ENCODE data around the gene SSRP1. TPM values are rescaled to one million over a fixed set of nuclear protein-coding genes. Genes with fewer than 3 reads are reported as not detected.
A peak's percentile ranks its signal among the peaks of the same experiment; 100 is the strongest.

SSRP1 gene
- total RNA-seq, 1 experiment from 2014 or later = 290 TPM

- ChIA-PET CTCF (interaction anchor here (0.8 kb wide), 1 partner anchor 40 kb away, joined by 3 read pairs; no protein-coding TSS in a partner anchor), POLR2A (ENCODE audit: unreplicated experiment) (no interaction called here)
- Histone ChIP-seq H3K9me2 (ENCODE audit: insufficient read depth) (no peaks in the 10 kb centered on the region), H3F3A (ENCODE audit: insufficient read depth, low read depth) (peaks cover 11% of the 10 kb centered on the region; the same call in 1 of the 2 replicates), H3K4me3 (no peak overlapping the region), H4K20me1 (ENCODE audit: insufficient read depth) (no peaks in the 10 kb centered on the region), H3K27ac (no peak overlapping the region), H3K4me2 (no peak overlapping the region), H3K9me3 (ENCODE audit: insufficient read depth, low read depth) (no peaks in the 10 kb centered on the region), H3K79me2 (ENCODE audit: low read depth) (no peaks in the 10 kb centered on the region), H3K27me3 (ENCODE audit: insufficient read depth, low read depth) (peaks cover 27% of the 10 kb centered on the region; the same call in 1 of the 2 replicates), H3K36me3 (ENCODE audit: low read depth) (no peaks in the 10 kb centered on the region), H2AFZ (no peak overlapping the region), H3K4me1 (replicated peaks; ENCODE audit: insufficient read depth) (peaks cover 13% of the 10 kb centered on the region; the same call in 1 of the 2 replicates)
- peak in 1 of 2 experiments; percentile 46 for DNase-seq
- BruUV-seq (replicated peaks) = no TSS peak
- TF ChIP-seq EZH2 (IDR thresholded peaks at IDR 0.05; ENCODE audit: low read depth) (no peak), CTCF (conservative IDR thresholded peaks at IDR 0.05) (no peak)
- intact Hi-C loops (cut with micrococcal nuclease; ENCODE audit: unreplicated experiment) = no loop called here
Observed at GRCh38 chr11:57359896-57360690, 24.4 kb upstream of the SSRP1 start.

- peaks cover 11% of the 10 kb centered on the region; the same call in 1 of the 2 replicates for H3F3A ChIP-seq (ENCODE audit: insufficient read depth, low read depth)
- H3K4me1 ChIP-seq (replicated peaks; ENCODE audit: insufficient read depth) = peaks cover 13% of the 10 kb centered on the region; the same call in 1 of the 2 replicates
- H3K4me2 ChIP-seq = no peak overlapping the region
- TF ChIP-seq EZH2 (IDR thresholded peaks at IDR 0.05; ENCODE audit: low read depth) (no peak), CTCF (conservative IDR thresholded peaks at IDR 0.05) (no peak)
- H3K9me3 ChIP-seq (ENCODE audit: insufficient read depth, low read depth) = no peaks in the 10 kb centered on the region
- H2AFZ ChIP-seq = no peak overlapping the region
- BruUV-seq (replicated peaks) = no TSS peak
- H3K27me3 ChIP-seq (ENCODE audit: insufficient read depth, low read depth) = peaks cover 27% of the 10 kb centered on the region; the same call in 1 of the 2 replicates
- H3K9me2 ChIP-seq (ENCODE audit: insufficient read depth) = no peaks in the 10 kb centered on the region
- H3K36me3 ChIP-seq (ENCODE audit: low read depth) = no peaks in the 10 kb centered on the region
- intact Hi-C loops (cut with micrococcal nuclease; ENCODE audit: unreplicated experiment) = no loop called here
- no peak overlapping the region for H3K4me3 ChIP-seq
- H3K27ac ChIP-seq = no peak overlapping the region
- no peaks in the 10 kb centered on the region for H4K20me1 ChIP-seq (ENCODE audit: insufficient read depth)
- POLR2A ChIA-PET (ENCODE audit: unreplicated experiment) = no interaction called here
- no peak for DNase-seq
- H3K79me2 ChIP-seq (ENCODE audit: low read depth) = no peaks in the 10 kb centered on the region
- CTCF ChIA-PET = interaction anchor here (0.6 kb wide), 1 partner anchor 9 kb away, joined by 3 read pairs; no protein-coding TSS in a partner anchor
Observed at GRCh38 chr11:57359396-57359795, 23.7 kb upstream of the SSRP1 start.

GRCh38 chr11:57358991-57359390 lies 23.3 kb upstream of the SSRP1 start:
- no peak for DNase-seq
- H4K20me1 ChIP-seq (ENCODE audit: insufficient read depth) = no peaks in the 10 kb centered on the region
- BruUV-seq (replicated peaks) = no TSS peak
- POLR2A ChIA-PET (ENCODE audit: unreplicated experiment) = no interaction called here
- H3K4me1 ChIP-seq (replicated peaks; ENCODE audit: insufficient read depth) = peaks cover 13% of the 10 kb centered on the region; the same call in 1 of the 2 replicates
- H2AFZ ChIP-seq = no peak overlapping the region
- TF ChIP-seq EZH2 (IDR thresholded peaks at IDR 0.05; ENCODE audit: low read depth) (no peak), CTCF (conservative IDR thresholded peaks at IDR 0.05) (no peak)
- H3K27me3 ChIP-seq (ENCODE audit: insufficient read depth, low read depth) = peaks cover 27% of the 10 kb centered on the region; the same call in 1 of the 2 replicates
- H3K79me2 ChIP-seq (ENCODE audit: low read depth) = no peaks in the 10 kb centered on the region
- H3K36me3 ChIP-seq (ENCODE audit: low read depth) = no peaks in the 10 kb centered on the region
- no peak overlapping the region for H3K4me2 ChIP-seq
- H3K9me2 ChIP-seq (ENCODE audit: insufficient read depth) = no peaks in the 10 kb centered on the region
- no peak overlapping the region for H3K27ac ChIP-seq
- H3K9me3 ChIP-seq (ENCODE audit: insufficient read depth, low read depth) = no peaks in the 10 kb centered on the region
- CTCF ChIA-PET = interaction anchor here (0.6 kb wide), 1 partner anchor 9 kb away, joined by 3 read pairs; no protein-coding TSS in a partner anchor
- intact Hi-C loops (cut with micrococcal nuclease; ENCODE audit: unreplicated experiment) = no loop called here
- peaks cover 11% of the 10 kb centered on the region; the same call in 1 of the 2 replicates for H3F3A ChIP-seq (ENCODE audit: insufficient read depth, low read depth)
- H3K4me3 ChIP-seq = no peak overlapping the region
